Loucy (cell line): Measurements from ENCODE around the gene C11orf68.

Experiments
- CTCF ChIP-seq: fragments of 200-600 bp; sonication (generic); conservative IDR thresholded peaks from 2 replicates; pipeline ENCODE4 v1.5.1; 2014; ENCODE audit warnings: mild to moderate bottlenecking, antibody characterized with exemption, low read length
- EZH2phosphoT487 ChIP-seq: fragments of 200-600 bp; IDR thresholded peaks from 2 replicates; pipeline ENCODE4 v1.6.1; 2018; ENCODE audit warnings: antibody characterized with exemption, mild to moderate bottlenecking, moderate library complexity, borderline replicate concordance

DNA sequence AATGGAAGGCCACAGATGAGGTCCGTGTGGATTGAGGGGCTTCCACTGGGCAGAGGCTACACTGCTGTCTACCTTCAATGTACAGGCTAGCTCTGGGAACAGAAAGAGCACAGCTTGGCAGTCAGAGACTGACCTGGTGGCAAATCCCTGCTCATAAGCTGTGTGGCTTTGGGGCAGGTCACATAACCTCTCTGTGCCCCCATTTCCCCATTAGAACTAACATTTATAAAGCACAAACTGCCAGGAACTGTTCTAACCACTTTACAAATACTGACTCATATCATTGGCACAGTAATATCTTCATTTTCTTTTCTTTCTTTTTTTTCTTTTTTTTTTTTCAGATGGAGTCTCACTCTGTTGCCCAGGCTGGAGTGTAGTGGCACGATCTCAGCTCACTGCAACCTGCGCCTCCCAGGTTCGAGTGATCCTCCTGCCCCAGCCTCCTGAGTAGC lies 21.8 kb downstream of the C11orf68 start:
- TF ChIP-seq CTCF (no peak), EZH2phosphoT487 (no peak)
